WTC11 (cell line): ENCODE results near the gene TIMP2.

Source experiments
- TP53 ChIP-seq: sonication (generic); formaldehyde crosslinking; IDR thresholded peaks from 2 replicates; pipeline ENCODE4 v1.8.1; 2023; ENCODE audit warnings: mild to moderate bottlenecking, missing genetic modification reagents
- ZBTB21 ChIP-seq: sonication (generic); formaldehyde crosslinking; IDR thresholded peaks from 2 replicates; pipeline ENCODE4 v1.8.1; 2023; ENCODE audit warnings: mild to moderate bottlenecking, missing genetic modification reagents, borderline replicate concordance
- ZNF232 ChIP-seq: sonication (generic); formaldehyde crosslinking; IDR thresholded peaks from 2 replicates; pipeline ENCODE4 v1.8.0; 2022; ENCODE audit warnings: mild to moderate bottlenecking, missing genetic modification reagents
- ZNF263 ChIP-seq: sonication (generic); formaldehyde crosslinking; IDR thresholded peaks from 2 replicates; pipeline ENCODE4 v1.8.1; 2022; ENCODE audit warnings: low read depth, mild to moderate bottlenecking, moderate library complexity, missing genetic modification reagents
- TF ChIP-seq, protein P1 (sequence below): fragments of 250-450 bp; sonication (Bioruptor Pico); IDR thresholded peaks from 2 replicates; pipeline ENCODE4 v1.8.0; 2021; ENCODE audit warnings: mild to moderate bottlenecking
- TF ChIP-seq, protein P2 (sequence below): sonication (generic); formaldehyde crosslinking; conservative IDR thresholded peaks from 2 replicates; pipeline ENCODE4 v1.8.1; 2022; ENCODE audit warnings: mild to moderate bottlenecking, missing genetic modification reagents

DNA sequence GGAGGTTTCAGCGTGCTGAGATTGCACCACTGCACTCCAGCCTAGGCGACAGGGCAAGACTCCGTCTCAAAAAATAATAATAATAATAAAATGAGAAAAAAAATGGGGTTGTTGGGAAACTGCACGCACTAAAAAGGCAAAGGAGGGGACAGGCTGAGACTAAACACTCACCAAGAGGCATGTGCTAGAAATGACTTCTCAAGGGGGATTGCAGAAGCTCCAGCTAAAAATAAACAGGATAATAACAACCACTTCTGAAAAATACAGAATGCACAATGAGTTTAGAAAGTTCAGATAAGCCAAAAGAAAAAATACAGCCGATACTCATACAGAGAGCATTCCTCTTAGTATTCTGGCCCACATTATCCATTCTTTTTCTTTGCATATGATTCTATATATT lies 15.1 kb upstream of the TIMP2 start:
- TF ChIP-seq, protein P1, sequence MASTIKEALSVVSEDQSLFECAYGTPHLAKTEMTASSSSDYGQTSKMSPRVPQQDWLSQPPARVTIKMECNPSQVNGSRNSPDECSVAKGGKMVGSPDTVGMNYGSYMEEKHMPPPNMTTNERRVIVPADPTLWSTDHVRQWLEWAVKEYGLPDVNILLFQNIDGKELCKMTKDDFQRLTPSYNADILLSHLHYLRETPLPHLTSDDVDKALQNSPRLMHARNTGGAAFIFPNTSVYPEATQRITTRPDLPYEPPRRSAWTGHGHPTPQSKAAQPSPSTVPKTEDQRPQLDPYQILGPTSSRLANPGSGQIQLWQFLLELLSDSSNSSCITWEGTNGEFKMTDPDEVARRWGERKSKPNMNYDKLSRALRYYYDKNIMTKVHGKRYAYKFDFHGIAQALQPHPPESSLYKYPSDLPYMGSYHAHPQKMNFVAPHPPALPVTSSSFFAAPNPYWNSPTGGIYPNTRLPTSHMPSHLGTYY (CRISPR knock-in tag), result no peak
- TF ChIP-seq ZNF232 (CRISPR knock-in tag) (no peak), ZNF263 (no peak), TP53 (CRISPR knock-in tag) (no peak), ZBTB21 (CRISPR knock-in tag) (no peak)
- TF ChIP-seq, protein P2, sequence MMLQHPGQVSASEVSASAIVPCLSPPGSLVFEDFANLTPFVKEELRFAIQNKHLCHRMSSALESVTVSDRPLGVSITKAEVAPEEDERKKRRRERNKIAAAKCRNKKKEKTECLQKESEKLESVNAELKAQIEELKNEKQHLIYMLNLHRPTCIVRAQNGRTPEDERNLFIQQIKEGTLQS (CRISPR knock-in tag), result no peak
